PC-9 (cell line): ENCODE measurements around the gene MCEMP1. TPM values are rescaled to one million over a fixed set of nuclear protein-coding genes. Genes with fewer than 3 reads are reported as not detected.

ENCODE experiments used
- BruUV-seq: library from RNA; stranded (reverse); fragments of 400-500 nt; replicated peaks from 2 replicates; lab custom pipeline; 2021; lab: Mats Ljungman, UMichigan
- CTCF ChIA-PET: fragments of 300-600 bp; sonication (Branson Sonifier 250); formaldehyde crosslinking; loops from one replicate; lab custom pipeline; 2022; ENCODE audit warnings: antibody characterized with exemption; lab: Charles Lee
- POLR2A ChIA-PET: fragments of 300-600 bp; sonication (Branson Sonifier 250); formaldehyde crosslinking; loops from one replicate; lab custom pipeline; 2022; ENCODE audit warnings: antibody characterized with exemption; ENCODE audit not compliant: unreplicated experiment; lab: Charles Lee
- DNase-seq, 2 experiments: peaks; one replicate each; pipeline versions ENCODE4 v3.0.0 to v3.0.0-alpha.2; 2015 to 2022; ENCODE audit warnings: mixed read lengths in 1 of 2
- H2AFZ ChIP-seq: fragments of 200-600 bp; sonication (generic); 2 replicates; pipeline ENCODE4 v1.8.1; 2017; ENCODE audit warnings: antibody characterized with exemption
- H3F3A ChIP-seq: fragments of 200-600 bp; sonication (generic); 2 replicates; pipeline ENCODE4 v1.8.1; 2017; ENCODE audit warnings: antibody characterized with exemption, mild to moderate bottlenecking, low read depth; ENCODE audit not compliant: insufficient read depth
- H3K27ac ChIP-seq: fragments of 200-600 bp; sonication (generic); 2 replicates; pipeline ENCODE4 v1.6.1; 2016; ENCODE audit warnings: mixed run types
- H3K27me3 ChIP-seq: fragments of 200-600 bp; sonication (generic); 2 replicates; pipeline ENCODE4 v1.6.1; 2016; ENCODE audit warnings: low read depth, mixed run types; ENCODE audit not compliant: insufficient read depth
- H3K36me3 ChIP-seq: fragments of 200-600 bp; sonication (generic); 2 replicates; pipeline ENCODE4 v1.6.1; 2016; ENCODE audit warnings: low read depth, mixed run types
- H3K4me1 ChIP-seq: fragments of 200-600 bp; sonication (generic); replicated peaks from 2 replicates; pipeline ENCODE4 v1.6.1; 2016; ENCODE audit warnings: mixed run types; ENCODE audit not compliant: insufficient read depth
- H3K4me2 ChIP-seq: fragments of 200-600 bp; sonication (generic); 2 replicates; pipeline ENCODE4 v1.6.1; 2017; ENCODE audit warnings: mixed run types
- H3K4me3 ChIP-seq: fragments of 200-600 bp; sonication (generic); 2 replicates; pipeline ENCODE4 v1.6.1; 2016; ENCODE audit warnings: mixed run types
- H3K79me2 ChIP-seq: fragments of 200-600 bp; sonication (generic); 2 replicates; pipeline ENCODE4 v1.6.1; 2017; ENCODE audit warnings: low read depth, mixed run types
- H3K9me2 ChIP-seq: fragments of 200-600 bp; sonication (generic); 2 replicates; pipeline ENCODE4 v1.8.1; 2017; ENCODE audit warnings: mild to moderate bottlenecking; ENCODE audit not compliant: insufficient read depth
- H3K9me3 ChIP-seq: fragments of 200-600 bp; sonication (generic); 2 replicates; pipeline ENCODE4 v1.8.1; 2016; ENCODE audit warnings: low read depth; ENCODE audit not compliant: insufficient read depth
- H4K20me1 ChIP-seq: fragments of 200-600 bp; sonication (generic); 2 replicates; pipeline ENCODE4 v1.8.1; 2017; ENCODE audit not compliant: insufficient read depth
- EZH2 ChIP-seq: fragments of 200-600 bp; sonication (generic); IDR thresholded peaks from 2 replicates; pipeline ENCODE4 v1.8.0; 2017; ENCODE audit warnings: antibody characterized with exemption, low read depth
- intact Hi-C: fragments of 100-400 bp; cut with micrococcal nuclease; formaldehyde crosslinking; loops from one replicate; pipeline ENCODE4 v1.10.0; 2022; ENCODE audit not compliant: unreplicated experiment
- total RNA-seq: library from RNA; stranded (reverse); gene quantifications from 2 replicates; pipeline ENCODE4 v1.2.3, GENCODE V29; 2021
- TF ChIP-seq, protein P1 (sequence below): fragments of 200-600 bp; sonication (generic); conservative IDR thresholded peaks from 2 replicates; pipeline ENCODE4 v1.6.1; 2017; ENCODE audit warnings: mixed run types, antibody characterized with exemption, mild to moderate bottlenecking, moderate library complexity

MCEMP1 gene
- total RNA-seq, 1 experiment from 2014 or later = not detected

DNA sequence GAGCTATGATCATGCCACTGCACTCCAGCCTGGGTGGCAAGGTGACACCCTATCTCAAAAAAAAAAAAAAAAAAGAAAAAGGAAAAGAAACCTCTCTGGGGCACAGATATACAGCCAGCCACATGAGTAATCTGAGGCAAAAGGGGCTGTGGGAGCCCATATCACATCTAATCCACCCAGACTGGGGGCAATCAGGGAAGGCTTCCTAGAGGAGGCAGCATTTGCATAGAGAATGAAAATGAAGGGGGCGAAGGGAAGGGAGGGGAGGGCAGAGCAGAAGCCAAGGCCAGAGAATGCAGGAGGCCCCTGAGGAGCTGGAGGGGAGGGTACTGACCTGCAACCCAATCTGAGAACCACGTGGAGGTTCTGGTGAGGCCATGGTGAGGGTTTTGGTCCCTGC is 26.7 kb upstream of the MCEMP1 start:
- H4K20me1 ChIP-seq = no peaks in the 10 kb centered on the region
- no peak overlapping the region for H3K4me3 ChIP-seq
- POLR2A ChIA-PET = no interaction called here
- no peak overlapping the region for H2AFZ ChIP-seq
- intact Hi-C loops = no loop called here
- H3K9me3 ChIP-seq = no peaks in the 10 kb centered on the region
- peaks cover 26% of the 10 kb centered on the region for H3K4me1 ChIP-seq
- peaks cover 28% of the 10 kb centered on the region for H3F3A ChIP-seq
- DNase-seq = no peak
- no peak overlapping the region for H3K4me2 ChIP-seq
- H3K36me3 ChIP-seq = no peaks in the 10 kb centered on the region
- H3K27me3 ChIP-seq = no peaks in the 10 kb centered on the region
- H3K79me2 ChIP-seq = no peaks in the 10 kb centered on the region
- H3K9me2 ChIP-seq = no peaks in the 10 kb centered on the region
- no TSS peak for BruUV-seq
- CTCF ChIA-PET = no interaction called here
- TF ChIP-seq, protein P1, sequence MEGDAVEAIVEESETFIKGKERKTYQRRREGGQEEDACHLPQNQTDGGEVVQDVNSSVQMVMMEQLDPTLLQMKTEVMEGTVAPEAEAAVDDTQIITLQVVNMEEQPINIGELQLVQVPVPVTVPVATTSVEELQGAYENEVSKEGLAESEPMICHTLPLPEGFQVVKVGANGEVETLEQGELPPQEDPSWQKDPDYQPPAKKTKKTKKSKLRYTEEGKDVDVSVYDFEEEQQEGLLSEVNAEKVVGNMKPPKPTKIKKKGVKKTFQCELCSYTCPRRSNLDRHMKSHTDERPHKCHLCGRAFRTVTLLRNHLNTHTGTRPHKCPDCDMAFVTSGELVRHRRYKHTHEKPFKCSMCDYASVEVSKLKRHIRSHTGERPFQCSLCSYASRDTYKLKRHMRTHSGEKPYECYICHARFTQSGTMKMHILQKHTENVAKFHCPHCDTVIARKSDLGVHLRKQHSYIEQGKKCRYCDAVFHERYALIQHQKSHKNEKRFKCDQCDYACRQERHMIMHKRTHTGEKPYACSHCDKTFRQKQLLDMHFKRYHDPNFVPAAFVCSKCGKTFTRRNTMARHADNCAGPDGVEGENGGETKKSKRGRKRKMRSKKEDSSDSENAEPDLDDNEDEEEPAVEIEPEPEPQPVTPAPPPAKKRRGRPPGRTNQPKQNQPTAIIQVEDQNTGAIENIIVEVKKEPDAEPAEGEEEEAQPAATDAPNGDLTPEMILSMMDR = no peak
- TF ChIP-seq EZH2 = no peak
- H3K27ac ChIP-seq = no peak overlapping the region

DNA sequence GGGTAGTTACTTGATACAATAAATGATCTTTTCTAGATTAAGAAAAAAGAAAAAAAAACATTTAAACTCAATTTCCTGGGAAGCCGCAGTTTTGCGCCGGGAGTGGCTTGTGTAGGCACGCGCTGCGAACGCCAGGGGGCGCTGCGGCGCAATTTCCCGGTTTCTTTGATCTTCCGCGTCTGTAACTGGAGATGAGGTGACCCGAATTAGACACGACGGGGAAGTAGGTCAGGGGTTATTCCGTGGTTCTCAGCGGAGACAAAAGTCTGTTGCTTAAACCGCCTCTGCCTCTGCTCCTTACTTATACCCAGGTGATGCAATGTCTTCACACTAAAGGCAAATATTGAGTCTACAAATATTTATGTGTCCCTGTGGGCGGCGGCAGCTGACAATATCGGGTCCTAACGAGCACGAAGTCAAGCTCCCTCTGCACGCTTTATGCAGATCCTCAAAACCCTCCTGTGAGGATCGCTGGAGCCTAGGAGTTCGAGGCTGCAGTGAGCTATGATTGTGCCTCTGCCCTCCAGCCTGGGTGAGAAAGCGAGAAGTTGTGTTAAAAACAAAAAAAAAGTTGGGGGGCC is 24.7 kb upstream of the MCEMP1 start:
- intact Hi-C loops = loop anchor here (1.0 kb wide), 1 partner anchor 147 kb away; no protein-coding TSS in a partner anchor
- Histone ChIP-seq H3K4me2 (peak overlapping the region; percentile 74), H3F3A (peaks cover 28% of the 10 kb centered on the region), H3K9me2 (no peaks in the 10 kb centered on the region), H3K36me3 (no peaks in the 10 kb centered on the region), H4K20me1 (no peaks in the 10 kb centered on the region), H3K79me2 (no peaks in the 10 kb centered on the region), H3K4me1 (peaks cover 26% of the 10 kb centered on the region), H3K27ac (peak overlapping the region; percentile 73), H3K27me3 (no peaks in the 10 kb centered on the region), H3K9me3 (no peaks in the 10 kb centered on the region), H3K4me3 (peak overlapping the region; percentile 25; the same call in 1 of the 2 replicates), H2AFZ (no peak overlapping the region)
- ChIA-PET CTCF (interaction anchor here (0.6 to 1.0 kb wide), 2 partner anchors 23 to 29 kb away, joined by 3 to 6 read pairs; partner anchors contain the start of genes PET100, TRAPPC5 and XAB2), POLR2A (interaction anchor here (0.7 kb wide), 1 partner anchor 108 kb away, joined by 8 read pairs; no protein-coding TSS in a partner anchor)
- no TSS peak for BruUV-seq
- TF ChIP-seq, protein P1 = peak; percentile 99
- no peak for TF ChIP-seq EZH2
- peak; percentile 91 to 98 for DNase-seq

DNA sequence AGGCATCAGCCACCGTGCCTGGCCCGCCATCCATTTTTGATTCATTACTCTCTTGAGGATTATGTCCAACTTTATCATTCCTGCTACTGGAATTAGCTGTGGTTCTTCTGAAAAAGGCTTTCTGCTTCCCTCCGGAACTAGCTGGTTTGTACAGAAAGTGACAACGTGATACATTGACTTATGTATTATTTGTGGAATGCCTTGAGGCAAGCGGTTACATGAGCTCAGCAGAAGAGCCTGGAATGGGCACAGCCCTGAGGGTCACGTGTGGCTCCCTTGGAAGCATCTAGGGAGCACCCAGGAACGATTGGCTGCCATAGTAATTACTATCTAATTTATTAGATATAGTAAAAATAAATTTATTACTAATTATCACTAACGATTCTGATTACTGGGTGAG is 22.5 kb upstream of the MCEMP1 start:
- H3K27ac ChIP-seq = peak overlapping the region; percentile 22; the same call in 1 of the 2 replicates
- peak overlapping the region; percentile 35; the same call in 1 of the 2 replicates for H3K4me2 ChIP-seq
- H4K20me1 ChIP-seq = no peaks in the 10 kb centered on the region
- TF ChIP-seq, protein P1 = no peak
- no peak for TF ChIP-seq EZH2
- no TSS peak for BruUV-seq
- no peaks in the 10 kb centered on the region for H3K79me2 ChIP-seq
- no peaks in the 10 kb centered on the region for H3K36me3 ChIP-seq
- H2AFZ ChIP-seq = no peak overlapping the region
- no peaks in the 10 kb centered on the region for H3K9me3 ChIP-seq
- peak in 1 of 2 experiments; percentile 59 for DNase-seq
- ChIA-PET POLR2A (interaction anchor here (0.5 to 0.6 kb wide), 2 partner anchors 35 to 102 kb away, joined by 3 to 6 read pairs; no protein-coding TSS in a partner anchor), CTCF (no interaction called here)
- peaks cover 26% of the 10 kb centered on the region for H3K4me1 ChIP-seq
- H3K27me3 ChIP-seq = no peaks in the 10 kb centered on the region
- intact Hi-C loops = no loop called here
- H3K4me3 ChIP-seq = no peak overlapping the region
- no peaks in the 10 kb centered on the region for H3K9me2 ChIP-seq
- peaks cover 16% of the 10 kb centered on the region for H3F3A ChIP-seq
